Left forelimb (tissue), 1 donor: ENCODE data around the gene NDUFA13.
A peak's percentile ranks its signal among the peaks of the same experiment; 100 is the strongest.

ENCODE experiments used
- DNase-seq: peaks from one replicate; pipeline ENCODE4 v3.0.0-alpha.2; 2018; ENCODE audit warnings: low spot score

NDUFA13 gene

DNA sequence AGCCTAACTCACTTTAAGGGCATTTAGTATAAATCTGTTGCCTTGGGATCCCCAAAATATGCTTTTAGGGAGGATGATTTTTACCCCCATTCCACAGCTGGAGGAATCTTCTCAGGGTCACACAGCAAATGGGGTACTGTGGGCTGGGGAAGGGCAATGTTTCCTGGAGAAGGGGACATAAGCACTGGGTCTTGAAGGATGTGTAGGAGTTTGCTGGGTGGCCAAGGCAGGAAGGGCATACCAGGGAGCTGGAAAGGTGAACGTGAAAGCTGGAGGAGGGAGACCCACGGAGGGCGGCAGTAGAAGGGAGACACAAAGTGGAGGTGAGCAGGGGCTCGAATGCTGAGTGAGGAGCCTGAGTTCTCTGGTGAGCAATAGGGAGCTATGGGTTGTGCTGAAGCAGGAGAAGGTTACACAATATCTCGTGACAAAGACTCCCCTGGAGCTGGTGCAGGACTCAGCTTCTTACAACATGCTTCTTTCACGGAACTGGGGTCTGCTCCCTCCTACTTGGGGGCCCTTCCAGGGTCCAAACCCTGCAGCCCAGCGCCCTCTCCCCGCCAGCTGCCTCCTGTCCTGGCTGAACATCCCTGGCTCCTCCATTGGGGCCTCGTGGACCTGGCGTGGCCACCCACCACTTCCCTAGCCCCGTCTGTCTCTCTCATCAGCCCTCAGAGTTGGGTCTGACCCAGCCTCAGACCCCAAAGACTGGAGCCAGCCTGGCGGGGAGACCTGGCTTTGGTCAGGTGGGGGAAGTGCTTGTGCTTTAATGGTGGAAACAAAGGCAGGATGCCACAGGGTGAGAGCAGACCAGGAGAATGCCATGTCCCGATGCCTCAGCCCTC lies 33.1 kb downstream of the NDUFA13 start:
- DNase-seq = no peak

- no peak for DNase-seq
Observed at GRCh38 chr19:19549804-19550464, 33.9 kb downstream of the NDUFA13 start.

GRCh38 chr19:19550485-19550929 lies 34.5 kb downstream of the NDUFA13 start:
- DNase-seq = peak; percentile 62

GRCh38 chr19:19550972-19551852 lies 35.2 kb downstream of the NDUFA13 start:
- DNase-seq = no peak

GRCh38 chr19:19551853-19552192 lies 35.8 kb downstream of the NDUFA13 start:
- DNase-seq = peak; percentile 67

DNA sequence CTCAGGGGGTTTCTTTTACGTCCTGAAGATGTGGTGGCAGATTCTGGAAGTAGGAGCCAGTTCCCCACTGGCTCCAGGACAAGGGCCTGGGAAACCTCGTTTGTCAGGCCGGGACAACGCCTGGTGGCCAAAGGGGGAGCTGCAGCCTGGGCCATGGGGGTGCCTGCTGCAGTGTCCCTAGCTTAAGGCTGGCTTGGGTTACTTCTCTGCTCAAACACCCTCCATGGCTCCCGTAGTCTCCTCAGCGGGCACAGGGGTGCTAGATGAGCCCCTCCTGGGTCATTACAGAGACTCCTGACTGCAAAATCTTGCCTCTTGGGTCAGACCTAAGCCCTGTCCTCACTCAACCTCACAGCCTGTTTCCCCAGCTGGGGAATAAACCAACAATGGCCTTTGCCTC lies 36.8 kb downstream of the NDUFA13 start:
- no peak for DNase-seq

DNA sequence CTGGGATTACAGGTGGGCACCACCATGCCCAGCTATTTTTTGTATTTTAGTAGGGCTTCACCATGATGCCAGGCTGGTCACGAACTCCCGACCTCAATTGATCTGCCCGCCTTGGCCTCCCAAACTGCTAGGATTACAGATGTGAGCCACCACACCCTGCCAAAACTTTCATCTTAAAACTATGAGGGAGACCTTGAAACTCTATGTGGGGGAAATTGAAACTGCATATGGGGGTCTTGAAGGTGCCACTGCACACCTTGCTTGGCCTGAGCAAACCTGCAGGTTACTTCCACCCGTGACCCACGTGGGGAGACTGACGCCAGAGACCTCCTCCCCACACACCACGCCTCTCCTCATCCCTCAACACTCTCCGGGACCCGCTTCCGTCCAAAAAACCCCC lies 37.6 kb downstream of the NDUFA13 start:
- no peak for DNase-seq

GRCh38 chr19:19554074-19555023 lies 38.3 kb downstream of the NDUFA13 start:
- DNase-seq = no peak

- DNase-seq = no peak
Observed at GRCh38 chr19:19558055-19558454, 42.0 kb downstream of the NDUFA13 start.

DNA sequence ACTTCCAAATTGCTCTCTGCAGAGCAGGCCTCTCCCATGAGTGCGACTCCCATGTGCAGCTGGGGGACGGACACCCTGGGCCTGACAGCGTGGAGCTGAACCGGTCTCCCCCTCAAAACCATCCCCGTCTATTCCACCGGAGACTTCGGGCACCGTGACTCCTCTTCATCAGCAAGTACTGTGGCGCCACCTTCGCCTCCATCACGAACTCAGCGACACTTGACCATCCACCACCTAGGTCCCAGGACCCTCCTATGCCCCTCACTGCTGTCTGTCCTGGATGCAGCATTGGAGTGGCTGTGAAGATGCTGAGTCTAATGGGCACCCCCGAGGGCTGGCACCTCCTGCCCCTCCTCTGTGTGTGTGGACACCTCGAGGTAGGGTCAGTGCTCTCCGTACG lies 42.6 kb downstream of the NDUFA13 start:
- no peak for DNase-seq

DNA sequence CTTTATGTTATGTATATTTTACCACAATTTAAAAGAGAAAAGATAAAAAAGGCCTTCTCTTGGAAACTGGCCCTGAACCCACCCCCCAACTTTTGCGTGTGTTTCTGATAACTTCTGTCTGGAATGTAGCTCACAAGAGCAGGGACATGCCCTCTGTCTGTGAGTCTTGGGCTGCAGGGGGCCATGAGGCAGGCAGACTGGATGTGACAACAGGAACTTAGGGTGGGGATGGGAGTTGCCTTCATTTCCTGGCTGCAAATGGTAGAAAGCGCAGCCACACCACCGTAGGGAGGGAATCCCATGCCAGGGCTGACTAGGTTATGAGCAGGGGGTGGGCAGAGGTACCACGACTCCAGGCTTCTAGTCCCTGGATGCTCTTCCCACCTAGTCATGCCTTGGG lies 43.9 kb downstream of the NDUFA13 start:
- DNase-seq = no peak

- no peak for DNase-seq
Observed at GRCh38 chr19:19561946-19562664, 46.1 kb downstream of the NDUFA13 start.

DNA sequence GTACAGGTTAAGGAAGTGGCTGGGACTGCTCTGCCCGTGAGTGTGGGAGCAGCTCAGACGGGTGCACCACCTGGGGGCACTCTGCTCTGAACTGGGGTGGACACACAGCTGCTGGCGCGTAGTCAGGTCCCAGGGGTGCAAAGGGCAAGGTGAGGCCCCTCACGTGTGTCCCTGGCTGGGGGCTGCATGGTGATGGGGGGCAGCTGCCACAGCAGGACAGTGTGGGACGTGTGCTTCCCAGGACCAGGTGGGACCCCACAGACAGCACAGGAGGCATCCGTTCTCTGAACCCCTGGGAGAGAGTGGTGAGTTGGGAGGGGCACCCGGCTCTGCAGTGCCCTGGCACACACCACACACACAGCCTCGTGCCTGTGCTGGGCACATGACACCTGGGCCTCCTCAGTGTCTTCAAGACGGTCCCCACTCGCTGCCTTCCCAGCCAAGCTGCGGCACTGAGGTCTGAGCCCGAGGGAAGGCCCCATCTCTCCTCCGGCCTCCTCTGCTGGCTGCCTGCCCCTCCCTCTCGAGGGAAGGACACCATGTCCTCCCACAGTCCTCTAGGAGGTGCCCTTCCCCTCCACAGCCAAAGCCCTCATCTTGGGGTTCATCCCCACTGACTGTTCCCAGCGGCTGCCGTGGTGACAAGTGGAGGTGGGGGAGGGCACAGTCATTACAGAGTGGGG lies 46.8 kb downstream of the NDUFA13 start:
- DNase-seq = no peak

GRCh38 chr19:19563348-19563848 lies 47.4 kb downstream of the NDUFA13 start:
- DNase-seq = no peak

DNA sequence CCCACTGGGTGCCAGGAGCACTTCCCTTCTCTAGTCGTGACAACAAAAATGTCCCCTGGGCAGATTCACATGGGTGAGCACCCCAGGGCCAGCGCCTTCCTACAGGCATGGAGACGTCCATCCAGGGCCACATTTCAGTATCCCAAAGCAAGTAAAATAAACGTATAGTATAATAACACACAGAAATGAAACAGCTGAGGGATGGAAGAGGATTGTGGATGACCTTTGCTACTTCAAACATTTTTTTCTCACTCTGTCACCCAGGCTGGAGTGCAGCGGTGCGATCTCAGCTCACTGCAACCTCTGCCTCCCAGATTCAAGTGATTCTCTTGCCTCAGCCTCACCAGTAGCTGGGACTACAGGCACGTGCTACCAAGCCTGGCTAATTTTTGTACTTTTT lies 50.3 kb downstream of the NDUFA13 start:
- no peak for DNase-seq

GRCh38 chr19:19567391-19567790 lies 51.4 kb downstream of the NDUFA13 start:
- DNase-seq = no peak

DNA sequence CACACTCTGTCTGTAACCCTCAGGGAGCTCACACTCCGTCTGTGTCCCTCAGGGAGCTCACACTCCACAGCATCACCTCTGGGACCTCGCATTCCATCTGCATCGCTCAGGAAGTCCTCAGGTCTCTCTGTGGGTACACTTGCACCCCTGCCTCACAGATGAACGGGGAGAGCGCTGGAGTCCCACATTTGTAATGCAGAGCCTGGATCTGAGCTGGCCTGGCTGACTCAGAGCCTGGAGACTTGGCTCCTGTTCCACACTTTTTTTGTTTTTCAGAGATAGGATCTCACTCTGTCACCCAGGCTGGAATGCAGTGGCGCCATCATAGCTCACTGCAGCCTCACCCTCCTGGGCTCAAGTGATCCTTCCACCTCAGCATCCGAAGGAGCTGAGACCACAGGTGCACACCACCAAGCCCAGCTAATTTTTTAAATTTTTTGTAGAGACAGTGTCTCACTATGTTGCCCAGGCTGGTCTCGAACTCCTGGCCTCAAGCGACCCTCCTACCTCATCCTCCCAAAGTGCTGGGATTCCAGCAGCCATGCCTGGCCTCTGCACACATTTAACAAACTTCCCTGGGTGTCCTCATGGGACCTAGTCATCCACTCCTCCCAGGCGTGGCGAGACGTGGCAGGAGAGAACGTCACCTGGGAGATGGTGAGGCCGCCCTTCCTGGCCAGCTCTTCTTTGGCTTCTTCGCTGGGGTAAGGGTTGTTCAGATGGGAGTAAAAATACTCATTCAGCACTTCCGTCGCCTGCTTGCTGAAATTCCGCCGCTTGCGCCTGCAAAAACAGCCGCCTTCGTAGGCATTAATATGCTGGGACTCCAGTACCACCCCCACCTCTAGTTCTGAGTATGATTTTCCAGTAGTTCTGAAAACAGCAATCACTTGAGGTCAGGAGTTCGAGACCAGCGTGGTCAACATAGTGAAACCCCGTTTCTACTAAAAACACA lies 53.1 kb downstream of the NDUFA13 start:
- DNase-seq = no peak

- no peak for DNase-seq
Observed at GRCh38 chr19:19570571-19570970, 54.5 kb downstream of the NDUFA13 start.
